Endometrium (tissue), 2 donors: Measurements from ENCODE around the gene SSR1.

Experiments used
- FAIRE-seq: peaks from 2 replicates; lab custom pipeline; 2012; peaks lifted over from hg19 to GRCh38; lab: Jason Lieb, UNC
- donor health status: control.
- donor health status: control.

The SSR1 gene

DNA sequence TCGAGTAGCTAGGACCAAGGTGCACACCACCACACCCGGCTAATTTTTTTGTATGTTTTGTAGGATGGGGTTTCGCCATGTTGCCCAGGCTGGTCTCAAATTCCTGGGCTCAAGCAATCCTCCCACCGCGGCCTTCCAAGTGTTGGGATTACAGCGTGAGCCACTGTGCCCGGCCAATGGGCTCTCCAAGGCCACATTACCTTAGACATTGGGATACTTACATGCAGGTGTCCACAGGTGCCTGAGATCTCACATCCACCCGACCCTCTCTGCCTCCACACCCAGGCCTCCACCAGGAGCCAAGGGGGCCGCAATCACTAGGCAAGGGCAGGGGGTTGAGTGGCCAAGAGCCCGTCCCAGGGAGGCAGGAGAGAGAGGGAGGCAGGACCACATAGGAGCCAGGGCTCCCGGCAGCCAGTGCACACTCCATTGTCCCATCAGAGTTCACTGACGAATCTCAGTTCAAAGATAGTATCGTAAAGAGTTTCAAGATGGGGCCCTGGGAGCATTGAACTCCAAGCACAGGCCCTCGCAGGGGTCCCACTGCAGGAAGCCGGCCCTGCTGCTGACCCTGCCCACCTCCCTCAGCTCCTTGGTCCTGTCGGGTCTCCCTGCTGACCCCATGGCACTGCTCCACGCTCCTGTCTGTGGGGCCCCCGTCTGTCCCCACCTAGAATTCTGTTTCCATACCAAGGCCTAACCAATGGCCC, 55.3 kb downstream of the SSR1 start:
- no peak for FAIRE-seq

DNA sequence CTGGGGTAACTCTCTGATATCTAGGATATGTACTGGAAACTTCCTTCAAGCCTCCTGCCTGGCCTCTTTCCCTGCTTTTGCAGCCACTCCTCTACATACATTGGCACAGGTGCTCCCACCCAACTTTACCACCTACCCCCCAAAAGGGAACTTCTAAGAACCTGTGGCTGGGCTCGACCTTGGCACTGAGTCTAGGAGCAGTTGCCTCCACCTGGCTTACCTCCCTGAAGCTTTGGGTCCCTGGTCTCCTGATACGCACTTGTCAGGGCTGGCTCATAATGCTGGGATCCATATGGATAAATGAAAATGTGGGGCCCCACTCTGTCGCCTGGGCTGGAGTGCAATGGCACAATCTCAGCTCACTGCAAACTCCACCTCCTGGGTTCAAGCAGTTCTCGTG, 56.2 kb downstream of the SSR1 start:
- FAIRE-seq = no peak

DNA sequence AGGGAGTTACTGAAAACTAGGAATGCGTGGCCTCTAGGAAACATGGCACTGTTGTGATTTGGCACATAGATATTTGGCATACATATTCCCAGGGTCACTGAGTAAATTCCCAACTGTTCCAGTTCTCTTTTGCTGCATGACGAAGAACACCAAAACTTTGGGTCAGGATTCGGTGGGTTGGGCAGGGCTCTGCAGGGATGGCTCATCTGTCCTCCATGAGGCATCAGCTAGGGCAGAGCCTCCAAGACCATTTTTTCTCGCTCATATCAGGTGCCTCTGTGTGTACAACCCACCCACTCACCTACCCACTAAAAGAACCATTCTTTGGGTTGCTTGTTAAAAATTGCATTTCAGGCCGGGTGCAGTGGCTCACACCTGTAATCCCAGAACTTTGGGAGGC, 57.1 kb downstream of the SSR1 start:
- no peak for FAIRE-seq

DNA sequence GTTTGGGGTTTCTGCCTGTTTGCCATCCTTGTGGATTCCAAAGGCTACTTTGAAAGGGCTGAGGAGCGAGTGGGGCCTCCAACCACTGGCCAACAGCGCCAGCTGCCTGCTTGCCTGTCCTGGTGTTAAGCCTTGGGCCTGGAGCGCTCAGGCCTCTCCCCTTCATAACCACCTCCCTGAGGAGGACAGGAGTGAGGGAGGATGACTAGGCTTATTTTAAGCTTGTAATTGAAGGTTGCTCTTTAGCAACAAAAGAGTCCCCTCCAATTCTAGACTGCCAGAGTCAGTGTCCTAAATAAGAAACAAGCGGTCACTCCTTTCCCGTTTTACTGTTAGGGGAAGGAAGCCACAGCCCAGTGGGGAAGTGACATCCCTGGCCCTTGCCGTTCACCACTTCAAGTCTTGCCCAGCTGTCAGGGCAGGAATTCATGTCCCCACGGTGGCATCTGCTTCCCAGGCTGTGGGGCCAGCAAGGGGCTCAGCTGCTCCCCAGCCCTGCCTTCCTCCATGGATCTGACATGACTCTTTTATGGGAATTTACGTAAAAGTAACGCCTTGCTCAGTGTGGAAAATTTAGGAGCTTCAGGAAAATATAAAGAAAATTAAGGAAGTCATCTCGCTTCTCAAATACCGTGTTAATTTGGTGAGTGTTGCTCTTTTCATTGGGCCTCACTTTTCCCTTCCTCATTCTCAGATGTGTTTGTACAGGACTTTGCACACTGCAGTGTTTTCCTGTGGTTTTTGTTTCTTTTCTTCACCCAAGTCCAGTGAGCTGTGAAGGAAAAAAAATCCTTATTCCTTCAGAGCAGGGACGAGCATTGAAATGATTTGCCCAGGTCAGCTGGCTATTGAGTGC, 57.8 kb downstream of the SSR1 start:
- FAIRE-seq = no peak

DNA sequence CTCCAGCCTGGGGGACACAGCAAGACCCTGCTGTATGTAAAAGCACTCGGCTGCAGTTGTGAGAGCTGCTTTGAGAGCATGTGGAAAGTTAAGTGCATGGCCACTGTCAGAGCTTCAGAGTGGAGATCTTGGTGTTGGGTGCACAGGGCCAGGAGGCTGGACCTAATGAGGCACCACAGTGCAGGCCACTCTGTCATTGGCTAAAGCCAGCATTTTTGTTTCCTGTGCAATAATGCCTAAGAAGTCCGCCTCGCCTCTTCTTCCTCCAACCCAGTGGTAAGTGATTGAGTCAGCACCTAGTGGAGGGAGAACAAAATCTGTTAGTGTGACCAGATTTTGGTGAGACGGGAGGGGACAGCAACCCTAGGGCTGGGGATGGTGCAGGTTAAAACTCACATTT, 60.6 kb downstream of the SSR1 start:
- FAIRE-seq = no peak

DNA sequence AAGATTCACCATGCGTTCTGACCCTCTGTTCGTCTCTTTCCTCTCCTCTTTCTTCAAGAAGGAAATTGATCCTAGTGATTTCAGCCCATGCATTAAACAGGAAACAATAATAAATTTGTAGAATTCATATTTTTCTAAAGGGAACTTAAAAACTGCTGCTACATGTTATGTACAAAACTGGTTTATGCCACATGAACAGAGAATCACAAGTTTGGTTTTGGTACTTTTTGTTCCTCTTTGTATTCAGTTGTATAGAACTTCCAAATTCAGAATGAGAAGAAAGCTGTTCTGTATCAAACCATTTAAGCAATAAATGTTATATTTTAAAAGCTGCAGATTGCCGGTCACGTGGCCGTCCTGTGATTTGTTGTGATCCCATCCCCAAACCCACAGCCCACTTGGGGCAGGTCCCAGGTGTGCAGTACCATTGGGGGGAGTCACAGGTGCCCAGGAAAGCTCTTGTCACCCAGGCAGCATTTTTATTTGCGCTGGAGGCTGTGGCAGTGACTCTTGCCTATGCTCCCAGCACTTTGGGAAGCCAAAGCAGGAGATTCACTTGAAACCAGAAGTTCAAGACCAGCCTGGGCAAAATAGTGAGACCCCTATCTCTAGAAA, 61.2 kb downstream of the SSR1 start:
- FAIRE-seq = no peak

DNA sequence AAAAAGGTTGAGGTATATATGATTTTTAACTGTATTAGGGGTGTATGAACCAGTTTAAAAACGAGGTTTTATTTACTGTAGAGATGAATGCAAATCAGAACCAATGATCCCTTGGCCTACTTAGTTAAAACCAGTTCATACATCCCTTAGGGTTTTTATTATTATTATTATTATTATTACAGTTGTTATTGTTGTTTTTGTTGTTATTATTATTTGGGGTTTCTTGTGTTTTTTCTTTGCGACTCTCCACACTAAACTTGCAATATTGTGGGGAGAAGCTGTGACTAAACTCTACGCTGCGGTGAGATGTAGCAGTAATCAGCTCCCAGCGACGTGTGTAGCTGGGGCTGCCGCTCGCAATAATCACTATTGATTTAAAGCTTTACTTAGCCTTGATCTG, 62.2 kb downstream of the SSR1 start:
- no peak for FAIRE-seq

DNA sequence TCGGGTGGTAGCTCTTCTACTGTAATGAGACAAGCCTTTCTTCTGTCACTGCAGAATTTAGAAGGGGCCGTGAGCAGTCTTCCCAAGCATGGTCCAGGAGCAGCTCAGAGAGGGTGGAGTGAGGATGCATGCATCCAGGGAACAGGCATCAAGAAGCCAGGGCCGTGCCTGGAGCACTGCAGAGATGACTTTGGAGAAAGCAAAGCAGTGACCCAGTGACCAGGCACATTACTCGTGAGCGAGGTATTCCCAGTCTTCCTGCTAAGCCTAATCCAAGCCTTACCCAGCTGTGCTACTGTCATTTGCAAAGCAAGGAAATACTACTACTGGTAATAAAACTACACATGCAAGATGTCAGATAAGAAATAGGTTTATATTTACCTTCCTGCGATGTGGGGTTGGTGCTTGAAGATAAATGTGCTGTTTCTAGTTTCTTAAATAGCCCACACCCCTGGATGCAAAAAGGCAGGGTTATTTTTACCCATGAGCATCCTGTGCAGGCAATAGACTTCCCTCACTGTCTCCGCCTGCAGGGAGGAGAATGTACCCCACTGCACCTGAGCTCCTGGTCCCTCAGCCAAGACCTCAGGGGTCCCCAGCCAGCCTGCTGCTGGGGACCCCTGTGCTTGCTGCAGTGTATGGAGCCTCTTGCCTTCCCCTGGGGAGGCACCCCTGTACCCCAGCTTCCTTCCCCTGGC, 62.9 kb downstream of the SSR1 start:
- no peak for FAIRE-seq

DNA sequence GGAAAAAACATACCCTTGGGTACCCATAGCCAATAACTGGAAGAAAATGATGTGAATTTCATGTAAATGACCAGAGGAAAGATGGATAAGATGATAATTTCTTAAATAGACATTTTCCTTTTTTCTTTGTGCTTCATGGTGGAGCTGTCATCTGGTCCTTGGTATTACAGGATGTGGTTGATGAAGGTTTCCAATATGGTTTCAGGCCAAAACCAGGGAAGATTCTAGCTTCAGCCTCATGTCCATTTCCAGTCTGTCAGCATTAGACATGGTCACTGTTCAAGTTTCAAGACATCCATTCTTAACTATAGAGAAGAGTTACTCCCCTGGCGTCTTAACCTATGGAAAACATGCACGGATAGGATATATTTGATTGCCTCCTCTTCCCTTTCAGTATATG, 63.6 kb downstream of the SSR1 start:
- FAIRE-seq = no peak

DNA sequence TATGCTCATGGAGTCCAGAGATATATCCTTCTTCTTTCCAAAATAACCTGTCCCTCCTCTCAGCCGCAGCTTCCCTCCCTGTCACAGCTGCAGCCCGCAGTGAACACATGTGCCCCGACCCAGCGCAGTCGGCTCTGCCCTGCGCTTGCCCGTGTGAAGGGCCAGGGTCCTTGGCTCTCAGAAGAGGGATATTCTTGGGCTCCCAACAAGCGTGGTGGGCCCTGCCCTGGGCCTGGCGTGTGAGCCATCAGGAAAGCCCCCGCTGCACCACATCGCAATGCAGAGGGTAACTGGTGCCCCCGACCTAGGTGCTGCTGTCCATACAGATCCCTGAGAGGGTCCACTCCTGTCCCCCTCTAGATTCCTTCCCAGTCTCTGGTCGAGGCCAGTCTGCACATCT, 65.2 kb downstream of the SSR1 start:
- FAIRE-seq = no peak

DNA sequence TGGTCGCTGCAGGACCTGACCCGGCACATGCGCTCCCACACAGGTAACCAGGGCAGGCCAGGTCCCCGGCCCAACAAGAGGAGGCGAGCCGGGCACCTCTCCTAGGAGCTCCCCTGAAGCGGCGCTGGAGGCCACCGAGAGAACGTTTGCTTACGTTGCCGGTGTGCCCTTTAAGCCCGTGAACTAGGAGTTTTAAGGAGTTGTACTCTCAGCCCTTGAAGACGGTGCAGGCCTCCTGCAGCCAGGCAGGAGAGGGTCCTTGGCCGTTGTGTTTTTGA, 65.9 kb downstream of the SSR1 start:
- no peak for FAIRE-seq

DNA sequence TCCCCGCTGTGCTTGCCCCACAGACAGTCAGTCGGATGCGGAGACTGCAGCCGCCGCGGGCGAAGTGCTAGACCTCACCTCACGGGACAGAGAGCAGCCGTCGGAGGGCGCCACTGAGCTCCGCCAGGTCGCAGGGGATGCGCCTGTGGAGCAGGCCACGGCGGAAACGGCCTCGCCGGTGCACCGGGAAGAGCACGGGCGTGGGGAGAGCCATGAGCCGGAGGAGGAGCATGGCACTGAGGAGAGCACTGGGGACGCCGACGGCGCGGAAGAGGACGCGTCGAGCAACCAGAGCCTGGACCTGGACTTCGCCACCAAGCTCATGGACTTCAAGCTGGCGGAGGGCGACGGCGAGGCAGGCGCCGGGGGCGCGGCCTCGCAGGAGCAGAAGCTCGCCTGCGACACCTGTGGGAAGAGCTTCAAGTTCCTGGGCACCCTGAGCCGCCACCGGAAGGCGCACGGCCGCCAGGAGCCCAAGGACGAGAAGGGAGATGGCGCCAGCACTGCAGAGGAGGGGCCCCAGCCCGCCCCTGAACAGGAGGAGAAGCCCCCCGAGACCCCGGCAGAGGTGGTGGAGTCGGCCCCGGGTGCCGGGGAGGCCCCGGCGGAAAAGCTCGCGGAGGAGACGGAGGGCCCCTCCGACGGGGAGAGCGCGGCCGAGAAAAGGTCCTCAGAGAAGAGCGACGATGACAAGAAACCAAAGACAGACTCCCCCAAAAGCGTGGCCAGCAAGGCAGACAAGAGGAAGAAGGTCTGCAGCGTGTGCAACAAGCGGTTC, 66.4 kb downstream of the SSR1 start:
- no peak for FAIRE-seq

DNA sequence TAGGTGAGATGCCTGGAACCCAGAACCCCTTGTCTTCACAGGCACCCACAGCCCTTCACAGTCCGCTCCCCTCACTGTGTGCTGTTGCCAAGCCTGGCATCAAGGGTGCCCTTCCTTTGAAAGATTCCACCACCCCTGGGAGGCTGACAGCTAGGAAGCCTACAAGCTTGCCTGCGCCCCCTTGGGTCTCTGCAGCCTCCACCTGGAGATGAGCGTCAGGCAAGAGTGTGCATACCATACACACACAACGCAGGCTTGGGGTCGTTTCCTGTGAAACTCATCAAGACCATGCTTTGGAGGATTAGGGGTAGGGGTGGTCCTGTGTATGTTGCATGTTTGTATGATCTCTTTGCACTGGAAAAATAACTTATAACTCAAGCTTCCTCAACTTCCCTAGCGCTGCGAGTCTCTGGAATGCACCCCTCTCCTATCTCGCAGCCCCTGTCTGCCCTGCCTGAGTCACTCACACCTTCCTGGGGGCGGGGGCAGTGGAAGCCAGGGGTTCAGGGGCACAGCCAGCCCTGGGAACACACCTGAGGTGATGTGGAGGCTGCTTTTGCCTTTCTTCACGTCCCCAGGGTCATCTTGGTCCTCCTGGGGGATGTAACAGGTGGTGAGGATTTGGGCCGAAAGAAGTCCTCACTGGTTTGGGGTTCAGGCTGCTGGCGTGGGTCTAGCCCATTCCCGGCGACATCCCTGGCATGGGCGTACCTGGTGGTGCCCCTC, 67.2 kb downstream of the SSR1 start:
- no peak for FAIRE-seq

DNA sequence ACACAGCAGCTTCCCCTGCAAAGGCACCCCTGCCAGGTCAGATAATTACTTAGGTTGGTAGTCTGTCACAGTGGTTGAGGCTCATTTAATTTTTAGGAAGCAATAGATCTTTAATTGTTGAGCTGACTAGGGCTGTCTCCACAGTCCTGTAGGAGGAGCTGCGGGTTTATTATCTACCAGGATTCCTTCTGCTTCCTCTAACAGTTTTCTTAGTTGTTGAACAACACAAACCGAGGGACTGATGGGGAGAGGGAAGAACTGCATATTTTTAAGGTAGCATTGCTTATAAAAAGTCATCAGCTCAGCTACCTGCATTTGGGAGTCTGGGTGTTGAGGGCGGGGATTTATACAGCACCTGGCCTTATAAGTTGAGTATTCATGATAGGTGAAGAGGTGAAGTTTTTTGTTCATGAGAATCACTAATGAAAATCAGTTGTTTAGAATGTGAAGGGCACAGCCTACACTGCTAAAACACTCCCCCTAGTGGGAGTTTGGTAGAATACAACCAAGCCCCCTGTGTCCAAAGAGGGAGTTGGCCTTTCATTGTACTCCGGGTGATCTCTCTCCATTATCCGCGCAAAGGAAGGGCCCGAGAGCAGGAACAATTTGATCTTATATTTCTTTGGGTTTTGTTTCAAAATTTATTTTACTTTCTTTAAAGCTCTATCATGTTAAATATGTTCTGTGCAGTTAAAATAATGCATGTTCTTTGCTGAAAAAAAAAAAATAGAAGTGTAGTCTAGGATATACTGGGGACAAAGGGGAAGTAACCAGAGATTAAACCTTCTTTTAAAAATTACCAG, 69.6 kb downstream of the SSR1 start:
- no peak for FAIRE-seq

DNA sequence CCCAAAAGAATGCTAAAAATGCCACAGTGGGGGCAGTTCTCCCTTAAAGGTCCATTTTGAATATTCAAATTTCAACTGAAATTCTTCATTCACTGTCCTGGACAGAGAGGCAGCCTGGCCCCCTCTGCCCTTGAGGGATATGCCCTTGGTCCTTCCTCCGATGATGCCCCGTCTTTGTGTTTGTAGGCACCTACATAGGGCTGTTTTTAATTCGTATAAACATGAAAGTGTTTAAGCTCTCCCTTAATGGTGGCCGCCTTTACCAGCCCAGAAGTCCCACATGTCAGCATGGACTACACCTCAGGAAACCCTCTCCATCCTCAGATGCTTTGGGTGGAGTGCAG, 70.2 kb downstream of the SSR1 start:
- FAIRE-seq = no peak

DNA sequence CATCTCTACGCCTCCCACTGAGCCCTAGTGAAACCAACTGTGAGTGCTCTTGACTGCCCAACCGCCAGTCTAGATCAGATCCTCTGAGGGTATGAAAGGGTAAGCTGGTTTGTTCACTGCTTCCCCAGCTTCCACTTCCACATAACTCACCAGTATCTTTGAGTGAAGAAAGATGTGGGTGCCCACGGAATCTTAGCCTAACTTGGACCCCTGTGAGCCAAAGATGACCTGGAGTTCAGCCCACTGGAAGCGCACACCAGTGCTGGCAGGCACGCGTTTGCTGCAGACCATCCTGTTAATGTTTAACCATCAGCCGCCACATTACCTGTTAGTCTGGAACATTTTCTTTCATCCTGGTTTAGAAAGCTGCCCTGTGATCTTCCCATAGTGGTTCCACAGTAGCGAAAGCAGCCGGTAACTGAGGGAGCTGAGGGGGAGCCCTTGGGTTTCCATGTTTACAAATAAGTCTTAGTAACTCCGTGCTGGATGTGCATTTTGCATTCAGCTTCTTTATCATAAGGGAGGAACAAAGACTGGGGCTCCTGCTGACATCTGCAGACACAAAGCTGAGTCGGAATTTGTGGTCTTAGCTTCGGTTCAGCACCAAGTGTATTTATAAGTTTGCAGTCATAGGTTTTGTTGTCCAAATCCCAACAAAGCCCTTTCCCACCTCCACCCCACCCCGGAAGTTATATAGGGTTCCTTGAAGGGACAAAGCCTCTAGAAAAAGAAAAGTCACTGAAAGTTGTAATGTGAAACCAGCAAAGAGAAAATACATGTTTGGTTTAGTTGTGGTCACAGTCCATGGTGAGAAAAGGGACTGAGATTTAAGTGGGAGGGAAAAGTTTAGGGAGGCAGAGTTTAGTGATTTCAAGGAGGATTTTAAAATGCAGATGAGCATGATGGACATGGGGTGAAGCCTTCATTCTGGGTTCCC, 71.0 kb downstream of the SSR1 start:
- FAIRE-seq = no peak

DNA sequence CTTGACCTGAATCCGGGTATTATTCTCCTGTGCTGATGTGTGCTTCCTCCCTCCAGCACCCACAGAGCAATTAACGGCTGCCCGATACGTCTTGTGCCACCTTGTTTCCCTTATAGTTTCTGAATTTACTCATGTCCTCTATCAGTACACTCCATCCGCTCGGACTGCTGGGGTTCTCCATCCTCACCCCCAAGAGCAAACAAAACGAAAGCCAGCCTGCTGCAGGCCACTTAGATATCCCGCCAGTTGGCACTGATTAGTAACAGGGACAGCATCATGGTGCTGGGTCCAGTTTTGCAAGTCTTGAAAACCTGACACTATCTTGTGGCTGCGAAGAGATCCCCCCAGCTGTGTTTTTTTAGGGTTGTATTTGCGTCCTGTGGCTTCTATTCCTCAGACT, 71.8 kb downstream of the SSR1 start:
- FAIRE-seq = no peak

DNA sequence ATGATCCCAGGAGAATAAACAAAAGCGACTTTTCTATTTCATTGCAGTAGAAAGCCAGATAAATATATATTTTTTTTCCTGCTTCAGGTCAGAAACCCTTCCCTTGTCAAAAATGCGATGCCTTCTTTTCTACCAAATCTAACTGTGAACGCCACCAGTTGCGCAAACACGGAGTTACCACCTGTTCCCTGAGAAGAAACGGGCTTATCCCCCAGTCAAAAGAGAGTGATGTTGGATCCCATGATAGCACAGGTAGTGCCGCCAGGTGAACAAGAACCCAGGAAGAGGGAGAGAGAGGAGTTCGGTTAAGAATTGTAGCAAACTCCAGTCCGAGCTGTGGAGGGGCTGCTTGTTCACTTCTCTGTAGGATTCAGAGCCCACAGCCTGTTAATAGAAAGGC, 72.6 kb downstream of the SSR1 start:
- FAIRE-seq = no peak

DNA sequence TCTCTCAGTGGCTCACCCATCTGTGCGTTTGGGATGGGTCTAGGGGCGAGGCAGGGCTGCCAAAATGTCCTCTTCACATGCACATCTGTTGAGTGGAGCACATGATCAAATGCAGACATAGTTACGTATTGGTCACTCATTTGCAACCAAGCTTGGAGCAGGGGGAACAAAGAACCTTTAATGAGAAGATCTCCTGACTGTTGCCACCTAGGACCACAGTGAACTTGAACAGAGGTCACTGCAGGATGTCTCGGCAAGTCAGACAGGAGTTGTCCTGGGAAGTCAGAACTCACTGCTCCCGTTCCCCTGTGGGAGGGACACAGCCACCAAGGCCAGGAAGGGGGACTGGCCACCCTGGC, 73.4 kb downstream of the SSR1 start:
- FAIRE-seq = no peak
